Stomach (tissue), 9 donors: Measurements from ENCODE around the gene KIZ. TPM values are rescaled to one million over a fixed set of nuclear protein-coding genes. Genes with fewer than 3 reads are reported as not detected.

Source experiments
- DNase-seq, 2 donors: peaks; one replicate each; pipeline versions ENCODE4 v3.0.0 to v3.0.0-alpha.2; 2013 to 2019
- H3K27ac ChIP-seq, 5 donors: fragments of 200-600 bp in 4 of 5; sonication (generic) in 4 of 5; one replicate each; pipeline ENCODE4 v1.5.1; 2013 to 2019; ENCODE audit warnings: mild to moderate bottlenecking in 1 of 5, moderate library complexity in 1 of 5
- H3K27me3 ChIP-seq, 3 donors: fragments of 200-600 bp; sonication (generic); one replicate each; pipeline ENCODE4 v1.5.1; 2017 to 2019; ENCODE audit warnings: mixed run types in 1 of 3
- H3K36me3 ChIP-seq, 4 donors: fragments of 200-600 bp; sonication (generic); 1 replicate in 3 of 4; 2 replicates in 1 of 4; pipeline ENCODE4 v1.5.1; 2016 to 2019
- H3K4me1 ChIP-seq, 4 donors: fragments of 200-600 bp; sonication (generic); one replicate each; pipeline ENCODE4 v1.5.1; 2016 to 2019
- H3K4me3 ChIP-seq, 4 donors: fragments of 200-600 bp; sonication (generic) in 3 of 4; one replicate each; pipeline ENCODE4 v1.5.1; 2016 to 2019; ENCODE audit warnings: mild to moderate bottlenecking in 1 of 4
- H3K9me3 ChIP-seq, 4 donors: fragments of 200-600 bp; sonication (generic); one replicate each; pipeline ENCODE4 v1.5.1; 2016 to 2019
- EP300 ChIP-seq: sonication (generic); formaldehyde crosslinking; IDR thresholded peaks from one replicate; pipeline ENCODE4 v1.6.1; 2017; ENCODE audit warnings: antibody characterized with exemption
- POLR2A ChIP-seq, 4 donors: fragments of 450-650 bp; IDR thresholded peaks; one replicate each; pipeline ENCODE4 v1.6.1; 2016; ENCODE audit warnings: antibody characterized with exemption in 4 of 4, control low read depth in 2 of 4, mild to moderate bottlenecking in 1 of 4, moderate library complexity in 1 of 4
- POLR2AphosphoS5 ChIP-seq, 3 donors: sonication (generic); formaldehyde crosslinking; IDR thresholded peaks; one replicate each; pipeline ENCODE4 v1.6.1; 2016; ENCODE audit warnings: antibody characterized with exemption in 3 of 3
- WGBS, 5 donors: extraction: QIAGEN DNeasy Blood & Tissue Kit in 3 of 5; methylation state at CpG; one replicate each; pipeline versions ENCODE4 v1.1.5 to v1.1.7; 2013 to 2018; 5-methylcytosine and 5-hydroxymethylcytosine counted together
- intact Hi-C: fragments of 100-400 bp; cut with DNase I; formaldehyde crosslinking; loops from one replicate; pipeline ENCODE4 v1.15.1; 2023; ENCODE audit warnings: low total_unique reads
- polyA plus RNA-seq, 3 donors: library from polyadenylated mRNA; stranded (reverse); fragments of 200-250 nt; gene quantifications; one replicate each; pipeline ENCODE4 v1.2.3, GENCODE V29; 2013
- total RNA-seq, 5 donors: library from RNA; depleted of rRNA; stranded (reverse); fragments of >200 nt; gene quantifications; one replicate each; pipeline versions ENCODE4 v1.1.0 to v1.2.3, GENCODE V29; 2014 to 2016
- TF ChIP-seq, protein P1 (sequence below), 7 experiments: fragments of 450-650 bp in 4 of 7; fragments of 200-600 bp in 3 of 7; sonication (generic) in 3 of 7; IDR thresholded peaks; one replicate each; pipeline ENCODE4 v1.5.1; 2016 to 2019; ENCODE audit warnings: antibody characterized with exemption in 7 of 7, control low read depth in 2 of 7, mild to moderate bottlenecking in 1 of 7
- donor health status: healthy with polysubstance abuse.
- donor health status: Bipolar disorder and iron deficiency.
- donor health status: healthy.

KIZ gene
- total and polyA plus RNA-seq, 8 donors: 11.7 to 38.2 (median 15.1) TPM

DNA sequence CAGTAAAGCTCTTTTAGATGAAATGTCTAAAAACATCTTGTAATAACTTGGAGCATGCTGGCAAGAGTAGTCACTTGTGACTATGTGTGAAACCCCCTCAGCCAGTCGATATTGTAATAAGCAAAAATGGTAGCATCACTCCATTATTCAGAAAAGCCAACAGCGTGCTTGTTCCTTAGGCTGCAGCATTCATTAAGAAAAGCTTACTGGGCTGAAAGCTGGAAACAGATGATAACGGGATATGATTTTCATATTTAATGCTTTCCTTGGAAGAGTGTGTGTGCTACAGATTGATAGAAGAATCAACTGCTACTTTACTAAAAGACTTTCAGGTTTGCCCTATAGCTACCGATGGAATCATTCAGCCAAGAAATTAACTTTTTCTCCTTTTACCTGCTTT lies 20.3 kb downstream of the KIZ start:
- DNase-seq: no peak

DNA sequence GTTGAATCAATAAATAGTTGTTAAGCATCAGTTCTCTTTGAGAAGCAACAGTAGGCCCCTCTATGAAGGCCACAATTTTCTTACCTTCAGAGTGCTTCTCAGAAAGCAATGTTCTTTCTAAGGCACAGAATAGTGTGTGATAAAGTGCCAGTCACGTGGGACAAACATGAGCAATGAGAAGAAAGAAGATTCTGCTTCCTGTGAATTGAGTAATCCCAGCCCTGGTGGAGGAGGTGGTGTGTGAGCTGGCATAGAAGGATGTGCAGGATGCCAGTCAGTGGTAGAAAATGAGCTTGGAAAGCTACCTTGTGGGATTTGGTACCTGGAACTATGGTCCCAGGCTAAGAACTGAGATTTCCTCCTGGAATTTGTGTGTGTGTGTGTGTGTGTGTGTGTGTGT lies 21.7 kb downstream of the KIZ start:
- intact Hi-C loops: no loop called here
- DNase-seq: no peak
- Histone ChIP-seq H3K27me3 (no peaks in the 10 kb centered on the region), H3K27ac (no peak overlapping the region), H3K36me3 (peaks cover 0 to 35% (median 25%) of the 10 kb centered on the region in 4 donors), H3K4me1 (no peaks in the 10 kb centered on the region), H3K9me3 (no peaks in the 10 kb centered on the region), H3K4me3 (no peak overlapping the region)
- 72 to 89% (median 82%) methylated on average over 1 of the region's 1 CpG for WGBS, 5 donors
- no peak for TF ChIP-seq POLR2AphosphoS5 (IDR thresholded peaks at IDR 0.05)
- TF ChIP-seq, protein P1, sequence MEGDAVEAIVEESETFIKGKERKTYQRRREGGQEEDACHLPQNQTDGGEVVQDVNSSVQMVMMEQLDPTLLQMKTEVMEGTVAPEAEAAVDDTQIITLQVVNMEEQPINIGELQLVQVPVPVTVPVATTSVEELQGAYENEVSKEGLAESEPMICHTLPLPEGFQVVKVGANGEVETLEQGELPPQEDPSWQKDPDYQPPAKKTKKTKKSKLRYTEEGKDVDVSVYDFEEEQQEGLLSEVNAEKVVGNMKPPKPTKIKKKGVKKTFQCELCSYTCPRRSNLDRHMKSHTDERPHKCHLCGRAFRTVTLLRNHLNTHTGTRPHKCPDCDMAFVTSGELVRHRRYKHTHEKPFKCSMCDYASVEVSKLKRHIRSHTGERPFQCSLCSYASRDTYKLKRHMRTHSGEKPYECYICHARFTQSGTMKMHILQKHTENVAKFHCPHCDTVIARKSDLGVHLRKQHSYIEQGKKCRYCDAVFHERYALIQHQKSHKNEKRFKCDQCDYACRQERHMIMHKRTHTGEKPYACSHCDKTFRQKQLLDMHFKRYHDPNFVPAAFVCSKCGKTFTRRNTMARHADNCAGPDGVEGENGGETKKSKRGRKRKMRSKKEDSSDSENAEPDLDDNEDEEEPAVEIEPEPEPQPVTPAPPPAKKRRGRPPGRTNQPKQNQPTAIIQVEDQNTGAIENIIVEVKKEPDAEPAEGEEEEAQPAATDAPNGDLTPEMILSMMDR (IDR thresholded peaks at IDR 0.05): no peak
- TF ChIP-seq EP300: no peak
- no peak for TF ChIP-seq POLR2A (IDR thresholded peaks at IDR 0.05)

More for the DNA sequence above, 20.3 kb downstream of the KIZ start:
- Histone ChIP-seq H3K36me3 (peaks cover 0 to 44% (median 32%) of the 10 kb centered on the region in 4 donors), H3K4me1 (no peaks in the 10 kb centered on the region), H3K27ac (no peak overlapping the region), H3K27me3 (no peaks in the 10 kb centered on the region), H3K9me3 (no peaks in the 10 kb centered on the region), H3K4me3 (no peak overlapping the region)
- WGBS, 5 donors: 63 to 82% (median 68%) methylated on average over 4 of the region's 4 CpGs
- intact Hi-C loops: no loop called here
- TF ChIP-seq EP300: no peak
- TF ChIP-seq, protein P1 (IDR thresholded peaks at IDR 0.05): no peak
- no peak for TF ChIP-seq POLR2A (IDR thresholded peaks at IDR 0.05)
- TF ChIP-seq POLR2AphosphoS5 (IDR thresholded peaks at IDR 0.05): no peak

DNA sequence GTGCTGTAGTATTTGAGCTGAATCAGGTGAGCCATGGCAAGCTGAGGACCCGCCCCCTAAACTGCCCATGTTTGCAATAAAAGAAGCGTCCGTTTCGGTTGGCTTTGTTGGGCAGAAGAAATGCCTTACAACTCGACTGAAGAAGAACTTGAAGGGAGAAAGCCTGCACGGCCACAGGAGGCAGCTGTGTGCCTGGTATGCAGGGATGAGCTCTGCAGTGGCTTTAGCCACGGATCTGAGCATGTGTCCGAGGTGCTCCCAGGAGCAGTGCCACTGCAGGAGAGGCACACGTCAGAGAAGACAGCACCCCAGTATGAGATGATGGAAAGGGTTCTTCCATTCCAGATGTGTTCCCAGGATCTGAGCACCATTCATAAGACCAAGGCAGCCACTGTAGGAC lies 23.5 kb downstream of the KIZ start:
- H3K36me3 ChIP-seq: peaks cover 0 to 43% (median 23%) of the 10 kb centered on the region in 4 donors
- intact Hi-C loops: no loop called here
- H3K27me3 ChIP-seq: no peaks in the 10 kb centered on the region
- DNase-seq: no peak
- no peak overlapping the region for H3K4me3 ChIP-seq
- H3K9me3 ChIP-seq: no peaks in the 10 kb centered on the region
- no peaks in the 10 kb centered on the region for H3K4me1 ChIP-seq
- H3K27ac ChIP-seq: no peak overlapping the region
- WGBS, 5 donors: 85 to 90% (median 87%) methylated on average over 9 of the region's 9 CpGs
- TF ChIP-seq EP300 (no peak), POLR2A (IDR thresholded peaks at IDR 0.05) (no peak), POLR2AphosphoS5 (IDR thresholded peaks at IDR 0.05) (no peak)
- TF ChIP-seq, protein P1 (IDR thresholded peaks at IDR 0.05): no peak

DNA sequence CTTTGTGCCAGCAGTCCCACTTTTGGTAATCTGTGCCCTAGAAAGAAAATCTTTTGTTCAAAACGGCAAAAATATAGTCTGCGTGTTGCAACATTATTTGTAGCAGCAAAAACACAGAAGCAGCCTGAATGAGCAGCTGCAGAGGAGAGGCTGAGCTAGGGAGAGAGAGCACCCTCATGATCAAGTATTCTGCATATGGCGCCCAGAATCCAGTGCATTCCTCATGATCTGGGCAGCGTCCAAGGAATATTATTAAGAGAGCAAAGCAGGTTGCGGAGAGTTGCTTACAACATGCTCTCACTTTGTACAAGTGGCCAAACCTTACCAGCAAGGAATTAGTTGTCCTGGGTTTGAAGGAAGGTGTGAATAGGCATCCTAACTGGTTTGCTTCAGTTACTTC lies 25.9 kb downstream of the KIZ start:
- Histone ChIP-seq H3K4me1 (no peaks in the 10 kb centered on the region), H3K9me3 (no peaks in the 10 kb centered on the region), H3K36me3 (peaks cover 0 to 44% (median 23%) of the 10 kb centered on the region in 4 donors), H3K27me3 (no peaks in the 10 kb centered on the region), H3K27ac (no peak overlapping the region), H3K4me3 (no peak overlapping the region)
- DNase-seq: no peak
- TF ChIP-seq, protein P1 (IDR thresholded peaks at IDR 0.05): no peak
- TF ChIP-seq POLR2A (IDR thresholded peaks at IDR 0.05) (no peak), EP300 (no peak), POLR2AphosphoS5 (IDR thresholded peaks at IDR 0.05) (no peak)
- intact Hi-C loops: no loop called here
- WGBS, 5 donors: 95 to 97% (median 96%) methylated on average over 5 of the region's 5 CpGs
